ENCODE measurements around the gene SPATA6. TPM values are rescaled to one million over a fixed set of nuclear protein-coding genes. Genes with fewer than 3 reads are reported as not detected.

SPATA6 gene
- total and polyA plus RNA-seq, 4 donors, result 1.1 to 5.5 (median 2.4) TPM

DNA sequence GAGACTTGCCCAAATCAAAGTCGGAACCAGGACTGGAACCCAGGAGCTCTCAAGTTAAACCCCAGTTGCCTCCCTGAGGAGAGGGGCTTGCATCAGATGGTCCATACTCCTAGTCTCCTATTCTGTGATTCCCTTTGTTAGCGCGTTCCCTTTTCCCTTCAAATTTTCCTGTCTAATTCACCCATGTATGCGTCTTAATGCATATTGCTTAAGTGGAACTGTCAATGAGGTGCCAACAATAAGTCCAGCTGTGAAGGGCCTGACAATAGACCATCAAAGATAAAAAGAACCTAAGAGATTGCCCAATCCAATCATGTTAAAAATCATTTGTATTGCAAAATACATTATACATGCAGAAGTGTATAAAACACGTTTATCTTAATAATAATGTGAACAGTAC, 634 bp upstream of the SPATA6 start:
- peaks cover 4 to 15% (median 7%) of the 10 kb centered on the region in 4 donors for H3K4me1 ChIP-seq (ENCODE audit: control insufficient read depth in 4 of 4, insufficient read depth in 4 of 4, low read length in 3 of 4)
- no peaks in the 10 kb centered on the region for H3K27me3 ChIP-seq (ENCODE audit: control insufficient read depth in 4 of 4, insufficient read depth in 4 of 4, low read length in 3 of 4)
- H3K36me3 ChIP-seq (ENCODE audit: control insufficient read depth in 4 of 4, insufficient read depth in 3 of 4, low read depth in 1 of 4, low read length in 3 of 4), result no peaks in the 10 kb centered on the region
- peak overlapping the region; percentile 41 to 90 (median 67) for H3K4me3 ChIP-seq (ENCODE audit: low read depth in 1 of 3, low read length in 3 of 3)
- H3K9me3 ChIP-seq (ENCODE audit: control insufficient read depth in 4 of 4, low read length in 3 of 4), result peaks cover 0 to 10% (median 1%) of the 10 kb centered on the region in 4 donors
- H3K9ac ChIP-seq (ENCODE audit: low read depth in 1 of 2, low read length in 2 of 2), result peak overlapping the region in 1 of 2 donors; percentile 79
- no peak for TF ChIP-seq ZBTB33 (IDR thresholded peaks at IDR 0.05)
- TF ChIP-seq, protein P1, sequence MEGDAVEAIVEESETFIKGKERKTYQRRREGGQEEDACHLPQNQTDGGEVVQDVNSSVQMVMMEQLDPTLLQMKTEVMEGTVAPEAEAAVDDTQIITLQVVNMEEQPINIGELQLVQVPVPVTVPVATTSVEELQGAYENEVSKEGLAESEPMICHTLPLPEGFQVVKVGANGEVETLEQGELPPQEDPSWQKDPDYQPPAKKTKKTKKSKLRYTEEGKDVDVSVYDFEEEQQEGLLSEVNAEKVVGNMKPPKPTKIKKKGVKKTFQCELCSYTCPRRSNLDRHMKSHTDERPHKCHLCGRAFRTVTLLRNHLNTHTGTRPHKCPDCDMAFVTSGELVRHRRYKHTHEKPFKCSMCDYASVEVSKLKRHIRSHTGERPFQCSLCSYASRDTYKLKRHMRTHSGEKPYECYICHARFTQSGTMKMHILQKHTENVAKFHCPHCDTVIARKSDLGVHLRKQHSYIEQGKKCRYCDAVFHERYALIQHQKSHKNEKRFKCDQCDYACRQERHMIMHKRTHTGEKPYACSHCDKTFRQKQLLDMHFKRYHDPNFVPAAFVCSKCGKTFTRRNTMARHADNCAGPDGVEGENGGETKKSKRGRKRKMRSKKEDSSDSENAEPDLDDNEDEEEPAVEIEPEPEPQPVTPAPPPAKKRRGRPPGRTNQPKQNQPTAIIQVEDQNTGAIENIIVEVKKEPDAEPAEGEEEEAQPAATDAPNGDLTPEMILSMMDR (IDR thresholded peaks at IDR 0.05; ENCODE audit: low read depth, low read length, missing input control), result no peak
- no peak for TF ChIP-seq TAF1 (conservative IDR thresholded peaks at IDR 0.05)
- TF ChIP-seq FOXA1 (IDR thresholded peaks at IDR 0.05), result no peak
- 65% methylated on average over 5 of the region's 5 CpGs for WGBS
- no peak for DNase-seq (ENCODE audit: low spot score)
- peak overlapping the region; percentile 35 to 53 for H3K27ac ChIP-seq (ENCODE audit: low read depth in 1 of 2, low read length in 2 of 2)

DNA sequence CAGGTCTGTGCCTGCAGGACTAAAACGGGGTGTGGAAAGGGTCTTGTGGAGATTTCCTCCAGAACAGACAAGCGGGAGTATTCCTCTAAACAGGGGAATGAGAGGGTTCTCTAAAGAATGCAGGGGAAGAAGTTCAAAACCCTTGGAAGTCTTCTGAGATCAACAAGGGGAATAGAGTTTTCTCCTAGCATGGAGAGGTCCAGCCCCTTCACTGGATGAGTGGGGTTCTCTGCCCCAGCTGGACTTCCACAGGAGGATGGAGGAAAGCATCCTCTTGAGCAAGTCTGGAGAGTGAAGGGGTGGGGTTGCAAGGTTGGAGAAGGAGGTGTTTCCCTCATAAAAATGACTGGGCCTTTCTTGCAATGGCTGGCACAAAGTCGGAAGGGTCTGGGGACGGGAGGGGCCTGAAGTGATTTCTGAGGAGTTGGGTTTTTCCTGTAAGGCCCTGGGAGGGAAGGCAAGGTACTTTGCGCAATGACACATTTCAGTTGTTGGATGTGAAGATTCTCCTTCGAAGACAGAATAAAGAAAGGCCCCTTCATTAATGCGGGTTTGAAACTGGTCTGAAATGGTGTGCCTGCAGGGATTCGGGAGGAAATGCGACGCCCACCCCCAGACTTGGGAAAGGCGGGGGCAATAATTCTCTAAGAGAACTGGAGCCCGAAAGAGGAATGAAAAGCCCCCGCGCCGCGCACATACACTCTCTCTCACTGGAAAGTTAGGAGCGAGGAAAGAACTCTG, 884 bp downstream of the SPATA6 start:
- Histone ChIP-seq H3K27me3 (ENCODE audit: control insufficient read depth in 4 of 4, insufficient read depth in 4 of 4, low read length in 3 of 4) (no peaks in the 10 kb centered on the region), H3K27ac (ENCODE audit: low read depth in 1 of 2, low read length in 2 of 2) (peak overlapping the region; percentile 42 to 60), H3K4me3 (ENCODE audit: low read depth in 1 of 3, low read length in 3 of 3) (peak overlapping the region; percentile 55 to 90 (median 59)), H3K9me3 (ENCODE audit: control insufficient read depth in 4 of 4, low read length in 3 of 4) (peaks cover 0 to 10% (median 1%) of the 10 kb centered on the region in 4 donors), H3K36me3 (ENCODE audit: control insufficient read depth in 4 of 4, insufficient read depth in 3 of 4, low read depth in 1 of 4, low read length in 3 of 4) (no peaks in the 10 kb centered on the region), H3K4me1 (ENCODE audit: control insufficient read depth in 4 of 4, insufficient read depth in 4 of 4, low read length in 3 of 4) (peaks cover 4 to 15% (median 7%) of the 10 kb centered on the region in 4 donors), H3K9ac (ENCODE audit: low read depth in 1 of 2, low read length in 2 of 2) (no peak overlapping the region)
- 36% methylated on average over 17 of the region's 17 CpGs for WGBS
- no peak for DNase-seq (ENCODE audit: low spot score)
- TF ChIP-seq YY1 (IDR thresholded peaks at IDR 0.05) (no peak), EGR1 (IDR thresholded peaks at IDR 0.05; ENCODE audit: low read depth in 2 of 2) (no peak), RAD21 (IDR thresholded peaks at IDR 0.05) (no peak), NR2F2 (IDR thresholded peaks at IDR 0.05) (no peak), REST (IDR thresholded peaks at IDR 0.05) (no peak), SP1 (IDR thresholded peaks at IDR 0.05) (no peak), HNF4G (IDR thresholded peaks at IDR 0.05) (no peak), TAF1 (conservative IDR thresholded peaks at IDR 0.05) (no peak), FOXA1 (IDR thresholded peaks at IDR 0.05) (no peak), ZBTB33 (IDR thresholded peaks at IDR 0.05) (no peak), RXRA (IDR thresholded peaks at IDR 0.05) (no peak), ATF3 (IDR thresholded peaks at IDR 0.05) (no peak), GABPA (IDR thresholded peaks at IDR 0.05 in 1 of 2, conservative IDR thresholded peaks at IDR 0.05 in 1 of 2) (no peak), HNF4A (conservative IDR thresholded peaks at IDR 0.05) (no peak), JUND (IDR thresholded peaks at IDR 0.05) (no peak), FOXA2 (IDR thresholded peaks at IDR 0.05) (no peak)
- TF ChIP-seq, protein P2, sequence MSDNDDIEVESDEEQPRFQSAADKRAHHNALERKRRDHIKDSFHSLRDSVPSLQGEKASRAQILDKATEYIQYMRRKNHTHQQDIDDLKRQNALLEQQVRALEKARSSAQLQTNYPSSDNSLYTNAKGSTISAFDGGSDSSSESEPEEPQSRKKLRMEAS (IDR thresholded peaks at IDR 0.05), result no peak
- TF ChIP-seq, protein P1 (IDR thresholded peaks at IDR 0.05; ENCODE audit: low read depth, low read length, missing input control), result no peak

All from liver (tissue), 9 donors.